OCI-LY3 (cell line): ENCODE results near the gene FOXA3.

Experiments
- H2AFZ ChIP-seq: fragments of 200-600, 300-600 bp; shearing (Covaris generic); 2 replicates; pipeline ENCODE4 v1.6.0; 2014; ENCODE audit warnings: antibody characterized with exemption, low read depth, low read length
- H3K27ac ChIP-seq: fragments of 200-600, 300-600 bp; sonication (generic); 2 replicates; pipeline ENCODE4 v1.5.1; 2014; ENCODE audit warnings: mild to moderate bottlenecking, low read length, moderate library complexity, mixed read lengths
- H3K27me3 ChIP-seq: fragments of 200-600, 300-600 bp; sonication (generic); 2 replicates; pipeline ENCODE4 v1.6.1; 2014; ENCODE audit warnings: low read depth, low read length, mixed read lengths
- H3K36me3 ChIP-seq: fragments of 200-600, 300-600 bp; sonication (generic); replicated peaks from 2 replicates; pipeline ENCODE3; 2014; ENCODE audit warnings: low read depth, low read length, mixed read lengths
- H3K4me1 ChIP-seq: fragments of 300-600, 200-600 bp; sonication (generic); 2 replicates; pipeline ENCODE4 v1.6.1; 2014; ENCODE audit warnings: low read length, mixed read lengths
- H3K4me2 ChIP-seq: fragments of 200-600, 300-600 bp; sonication (generic); 2 replicates; pipeline ENCODE4 v1.6.1; 2014; ENCODE audit warnings: low read length, mixed read lengths
- H3K4me3 ChIP-seq: fragments of 300-600, 200-600 bp; sonication (generic); 2 replicates; pipeline ENCODE4 v1.5.1; 2014; ENCODE audit warnings: antibody characterized with exemption, mild to moderate bottlenecking, low read length, moderate library complexity
- H3K79me2 ChIP-seq: fragments of 300-600, 200-600 bp; shearing (Covaris generic); 2 replicates; pipeline ENCODE4 v1.6.1; 2014; ENCODE audit warnings: mild to moderate bottlenecking, low read length, mixed read lengths
- H3K9ac ChIP-seq: fragments of 300-600, 200-600 bp; shearing (Covaris generic); 2 replicates; pipeline ENCODE4 v1.6.0; 2014; ENCODE audit warnings: mild to moderate bottlenecking, low read length, moderate library complexity
- H3K9me3 ChIP-seq: fragments of 200-600, 300-600 bp; shearing (Covaris generic); 2 replicates; pipeline ENCODE4 v1.6.1; 2014; ENCODE audit warnings: low read length, mixed read lengths; ENCODE audit not compliant: insufficient read depth
- H4K20me1 ChIP-seq: fragments of 200-600, 300-600 bp; sonication (generic); 2 replicates; pipeline ENCODE4 v1.6.1; 2016; ENCODE audit warnings: low read length, mixed read lengths; ENCODE audit not compliant: insufficient read depth
- CTCF ChIP-seq: fragments of 200-600, 300-600 bp; sonication (generic); IDR thresholded peaks from 2 replicates; pipeline ENCODE4 v1.5.1; 2014; ENCODE audit warnings: antibody characterized with exemption, low read length, low read depth
- EZH2phosphoT487 ChIP-seq: fragments of 200-600 bp; shearing (Covaris generic); IDR thresholded peaks from 2 replicates; pipeline ENCODE4 v1.6.1; 2018; ENCODE audit warnings: antibody characterized with exemption, mixed run types, low read depth

FOXA3 gene

DNA sequence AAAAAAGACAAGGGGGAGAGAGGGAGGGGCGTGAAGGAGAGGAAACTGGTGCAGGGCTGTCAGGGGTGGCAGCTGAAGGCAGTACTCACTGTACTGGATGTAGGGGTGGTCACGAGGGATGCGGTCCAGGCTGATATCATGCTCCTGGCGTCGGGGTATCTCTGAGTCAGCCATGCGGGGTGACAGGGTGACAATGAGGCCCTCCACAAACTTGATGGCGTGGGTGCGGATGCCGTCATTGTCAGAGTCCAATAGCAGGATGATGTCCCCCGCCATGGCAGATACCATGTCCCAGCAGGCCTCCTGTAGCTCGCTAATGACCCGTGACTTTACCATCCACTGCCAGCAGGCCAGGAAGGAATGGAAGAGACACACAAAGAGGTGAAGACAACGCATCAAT, 16.5 kb upstream of the FOXA3 start:
- Histone ChIP-seq H3K36me3 (peaks cover 77% of the 10 kb centered on the region), H3K9me3 (no peaks in the 10 kb centered on the region), H4K20me1 (no peaks in the 10 kb centered on the region), H3K27ac (no peak overlapping the region), H3K4me1 (no peaks in the 10 kb centered on the region), H2AFZ (no peak overlapping the region), H3K4me3 (no peak overlapping the region), H3K9ac (no peak overlapping the region), H3K79me2 (peaks cover 7% of the 10 kb centered on the region; the same call in 1 of the 2 replicates), H3K4me2 (no peak overlapping the region), H3K27me3 (no peaks in the 10 kb centered on the region)
- TF ChIP-seq EZH2phosphoT487: no peak
- TF ChIP-seq CTCF: no peak

DNA sequence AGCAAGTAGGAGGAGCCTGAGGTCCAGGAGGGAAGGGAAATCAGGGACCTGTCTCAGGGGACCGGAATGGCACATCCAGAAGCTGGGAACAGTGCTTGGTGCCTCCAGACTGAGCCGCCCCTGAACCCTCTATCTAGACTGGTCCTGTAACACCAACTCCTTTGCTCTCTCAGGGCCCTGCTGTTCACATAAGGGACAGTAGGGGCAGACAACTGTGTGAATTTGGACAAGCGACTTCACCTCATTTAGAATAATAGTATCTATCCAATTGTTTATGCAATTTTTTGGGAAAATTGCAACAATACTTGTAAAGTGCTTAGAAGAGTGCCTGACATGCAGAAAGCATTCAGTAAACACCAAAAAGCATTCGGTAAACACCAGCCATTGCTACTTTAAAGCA, 15.2 kb upstream of the FOXA3 start:
- Histone ChIP-seq H3K9me3 (no peaks in the 10 kb centered on the region), H3K36me3 (peaks cover 75% of the 10 kb centered on the region), H3K4me1 (no peaks in the 10 kb centered on the region), H3K27me3 (no peaks in the 10 kb centered on the region), H3K4me3 (no peak overlapping the region), H4K20me1 (no peaks in the 10 kb centered on the region), H3K9ac (no peak overlapping the region), H3K27ac (no peak overlapping the region), H3K79me2 (peaks cover 7% of the 10 kb centered on the region; the same call in 1 of the 2 replicates), H3K4me2 (no peak overlapping the region), H2AFZ (no peak overlapping the region)
- TF ChIP-seq CTCF: no peak
- TF ChIP-seq EZH2phosphoT487: no peak

DNA sequence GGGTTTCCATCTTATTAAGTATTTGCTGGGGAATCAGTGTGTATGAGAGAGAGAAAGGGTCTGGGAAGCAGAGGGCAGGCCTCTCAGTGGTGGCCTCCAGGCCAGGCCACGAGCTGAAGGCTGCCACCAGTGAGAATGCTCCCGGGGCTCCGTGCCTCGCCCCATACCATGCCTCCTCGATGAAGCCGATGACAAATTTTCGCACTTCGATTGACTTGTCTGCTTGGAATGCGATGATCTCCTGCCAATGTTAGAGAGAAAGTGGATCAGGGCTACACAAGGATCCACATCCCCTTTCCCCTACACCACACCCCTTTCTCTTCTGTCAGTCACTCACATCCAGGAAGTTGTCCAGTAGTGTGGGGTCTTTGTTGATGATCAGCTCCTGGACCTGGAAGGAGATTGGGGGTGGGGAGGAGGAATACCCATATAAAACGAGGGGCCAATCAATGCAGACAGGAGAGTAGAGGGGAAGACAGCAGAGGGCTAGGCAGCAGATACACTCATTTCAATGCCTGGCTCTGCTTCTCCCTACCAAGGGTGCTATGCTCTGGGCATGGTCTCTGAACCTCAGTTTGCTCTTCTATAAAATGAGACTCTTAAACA, 11.9 kb upstream of the FOXA3 start:
- Histone ChIP-seq H3K27ac (no peak overlapping the region), H3K27me3 (no peaks in the 10 kb centered on the region), H3K4me1 (no peaks in the 10 kb centered on the region), H3K9ac (no peak overlapping the region), H3K4me3 (no peak overlapping the region), H3K36me3 (peaks cover 66% of the 10 kb centered on the region), H3K79me2 (peaks cover 27% of the 10 kb centered on the region), H4K20me1 (peaks cover 12% of the 10 kb centered on the region; the same call in 1 of the 2 replicates), H3K9me3 (no peaks in the 10 kb centered on the region), H3K4me2 (no peak overlapping the region), H2AFZ (no peak overlapping the region)
- no peak for TF ChIP-seq EZH2phosphoT487
- TF ChIP-seq CTCF: no peak

GRCh38 chr19:45852983-45853382, 11.1 kb upstream of the FOXA3 start:
- Histone ChIP-seq H3K4me1 (no peaks in the 10 kb centered on the region), H3K79me2 (peaks cover 31% of the 10 kb centered on the region), H3K9me3 (no peaks in the 10 kb centered on the region), H3K27ac (no peak overlapping the region), H2AFZ (no peak overlapping the region), H3K27me3 (no peaks in the 10 kb centered on the region), H3K4me3 (no peak overlapping the region), H3K9ac (no peak overlapping the region), H4K20me1 (peaks cover 12% of the 10 kb centered on the region; the same call in 1 of the 2 replicates), H3K36me3 (peaks cover 59% of the 10 kb centered on the region), H3K4me2 (no peak overlapping the region)
- TF ChIP-seq EZH2phosphoT487 (no peak), CTCF (no peak)
